GM12864 (cell line): ENCODE measurements around the gene SLC45A3.

Experiments used
- DNase-seq: peaks from one replicate; pipeline ENCODE4 v3.0.0-alpha.2; 2011; ENCODE audit warnings: low read depth
- H3K4me3 ChIP-seq: 2 replicates; pipeline ENCODE4 v1.5.1; 2011; ENCODE audit warnings: mild to moderate bottlenecking, low read depth, low read length, control low read depth
- CTCF ChIP-seq: IDR thresholded peaks from 2 replicates; pipeline ENCODE4 v1.5.1; 2011; ENCODE audit warnings: low read depth, mild to moderate bottlenecking, moderate library complexity, low read length, control low read depth, inconsistent platforms; ENCODE audit errors: missing control alignments

Gene SLC45A3

DNA sequence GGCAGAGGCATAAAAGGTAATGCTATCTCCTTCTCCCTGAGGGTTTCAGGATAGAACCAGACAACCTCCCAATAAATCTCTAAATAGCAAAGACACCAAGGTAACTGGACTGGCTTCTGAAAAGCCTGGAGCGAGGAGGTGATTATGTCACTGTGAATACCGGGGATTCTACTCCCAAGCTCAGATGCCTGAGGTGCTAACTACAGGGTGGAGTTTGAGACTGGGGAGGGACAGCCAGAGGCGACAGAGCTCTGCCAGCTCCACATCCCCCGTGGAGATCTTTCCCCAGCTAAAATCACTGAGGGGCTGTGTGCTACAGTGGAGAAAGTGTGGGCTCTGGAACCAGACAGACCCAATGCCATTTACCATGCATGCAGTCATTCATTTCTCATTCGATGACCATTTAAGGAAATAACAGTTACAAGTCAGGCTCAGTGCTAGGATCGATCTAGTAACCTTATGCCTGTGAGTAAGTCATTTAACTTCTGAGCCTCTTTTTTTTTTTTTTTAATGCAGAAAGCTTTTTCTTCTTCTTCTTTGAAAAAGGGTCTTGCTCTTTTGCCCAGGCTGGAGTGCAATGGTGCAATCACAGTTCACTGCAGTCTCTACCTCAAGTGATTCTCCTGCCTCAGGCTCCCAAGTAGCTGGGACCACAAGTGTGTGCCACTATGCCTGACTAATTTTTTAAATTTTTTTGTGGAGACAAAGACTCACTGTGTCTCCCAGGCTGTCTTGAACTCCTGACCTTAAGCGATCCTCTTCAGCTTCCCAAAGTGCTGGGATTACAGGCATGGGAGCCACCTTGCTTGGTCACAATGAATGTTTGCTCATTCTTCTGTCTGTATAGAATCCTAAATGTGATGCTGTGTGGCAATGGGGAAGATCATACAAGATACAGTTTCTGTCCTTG, 8.1 kb upstream of the SLC45A3 start:
- DNase-seq = no peak
- no peak overlapping the region for H3K4me3 ChIP-seq
- TF ChIP-seq CTCF = no peak

- TF ChIP-seq CTCF = no peak
- no peak for DNase-seq
Measured at GRCh38 chr1:205687242-205687641, 6.9 kb upstream of the SLC45A3 start.

GRCh38 chr1:205681364-205681763, 1.1 kb upstream of the SLC45A3 start:
- TF ChIP-seq CTCF = no peak

More at GRCh38 chr1:205687242-205687641, 6.9 kb upstream of the SLC45A3 start:
- no peak overlapping the region for H3K4me3 ChIP-seq

GRCh38 chr1:205678286-205679111, 1.8 kb downstream of the SLC45A3 start:
- TF ChIP-seq CTCF = no peak
- no peak overlapping the region for H3K4me3 ChIP-seq
- DNase-seq = no peak

More at GRCh38 chr1:205681364-205681763, 1.1 kb upstream of the SLC45A3 start:
- no peak overlapping the region for H3K4me3 ChIP-seq
- DNase-seq = no peak

DNA sequence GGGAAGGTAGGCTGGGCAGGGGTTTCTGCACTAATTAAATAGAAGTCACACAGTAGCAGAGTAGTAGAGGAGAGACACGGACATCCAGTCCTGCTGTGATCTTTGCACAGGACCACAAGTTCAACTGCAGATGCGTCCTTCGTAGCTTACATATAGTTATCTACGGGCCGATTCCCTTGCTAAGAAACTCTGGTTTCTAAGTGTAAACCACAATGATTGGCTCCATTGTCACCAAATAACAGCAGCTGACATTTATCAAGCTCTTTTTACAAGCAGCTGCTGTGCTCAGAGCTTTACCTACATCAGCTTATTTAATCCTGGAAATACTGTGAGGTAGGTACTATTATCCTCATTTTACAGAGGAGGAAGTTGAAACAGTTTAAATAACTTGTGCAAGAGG, 3.1 kb downstream of the SLC45A3 start:
- TF ChIP-seq CTCF = no peak
- no peak overlapping the region for H3K4me3 ChIP-seq
- DNase-seq = no peak

GRCh38 chr1:205676597-205676996, 3.7 kb downstream of the SLC45A3 start:
- no peak for DNase-seq
- no peak for TF ChIP-seq CTCF
- H3K4me3 ChIP-seq = no peak overlapping the region
